Measurements from ENCODE around the gene SSBP4. TPM values are rescaled to one million over a fixed set of nuclear protein-coding genes. Genes with fewer than 3 reads are reported as not detected.

The SSBP4 gene
- total and polyA plus RNA-seq, 2 experiments from 2014 or later, result 44.4 to 52.0 TPM

GRCh38 chr19:18421371-18421959 lies 2.3 kb downstream of the SSBP4 start (continued):
- TF ChIP-seq REST (IDR thresholded peaks at IDR 0.05; ENCODE audit: unreplicated experiment), result no peak

DNA sequence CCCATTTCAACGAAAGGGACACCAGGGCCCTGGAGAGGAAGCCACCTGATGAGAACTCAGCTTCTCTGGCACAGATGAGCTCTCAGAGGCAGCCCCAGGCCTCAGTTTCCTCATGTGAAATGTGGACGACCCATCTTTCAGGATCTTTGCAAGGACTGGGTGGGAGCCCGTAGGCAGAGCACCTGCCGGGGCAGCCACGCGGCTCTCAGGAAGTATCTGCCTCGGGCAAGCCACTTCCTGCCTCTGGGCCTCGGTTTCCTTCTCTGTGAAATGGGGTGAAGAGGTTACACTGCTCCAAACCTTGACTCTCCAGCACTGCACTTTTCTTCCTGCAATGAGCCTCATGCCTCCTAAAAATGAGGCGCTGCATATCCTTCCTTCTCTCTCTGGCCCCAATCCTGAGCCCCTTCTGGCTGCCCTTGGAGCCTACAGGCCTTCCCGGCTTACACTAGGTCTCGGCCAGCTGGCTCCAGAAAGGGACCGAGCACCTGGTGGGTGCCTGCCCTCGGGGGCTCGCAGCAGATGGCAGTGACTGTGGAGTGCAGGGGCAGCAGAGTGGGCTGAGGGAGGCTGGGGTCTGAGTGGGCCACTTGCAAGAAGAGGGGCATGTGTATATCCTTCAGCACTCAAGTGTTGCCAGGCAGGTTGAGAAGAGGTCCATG lies 3.5 kb downstream of the SSBP4 start:
- no peak overlapping the region for H3K27ac ChIP-seq (ENCODE audit: low read depth)
- TF ChIP-seq, protein P1, sequence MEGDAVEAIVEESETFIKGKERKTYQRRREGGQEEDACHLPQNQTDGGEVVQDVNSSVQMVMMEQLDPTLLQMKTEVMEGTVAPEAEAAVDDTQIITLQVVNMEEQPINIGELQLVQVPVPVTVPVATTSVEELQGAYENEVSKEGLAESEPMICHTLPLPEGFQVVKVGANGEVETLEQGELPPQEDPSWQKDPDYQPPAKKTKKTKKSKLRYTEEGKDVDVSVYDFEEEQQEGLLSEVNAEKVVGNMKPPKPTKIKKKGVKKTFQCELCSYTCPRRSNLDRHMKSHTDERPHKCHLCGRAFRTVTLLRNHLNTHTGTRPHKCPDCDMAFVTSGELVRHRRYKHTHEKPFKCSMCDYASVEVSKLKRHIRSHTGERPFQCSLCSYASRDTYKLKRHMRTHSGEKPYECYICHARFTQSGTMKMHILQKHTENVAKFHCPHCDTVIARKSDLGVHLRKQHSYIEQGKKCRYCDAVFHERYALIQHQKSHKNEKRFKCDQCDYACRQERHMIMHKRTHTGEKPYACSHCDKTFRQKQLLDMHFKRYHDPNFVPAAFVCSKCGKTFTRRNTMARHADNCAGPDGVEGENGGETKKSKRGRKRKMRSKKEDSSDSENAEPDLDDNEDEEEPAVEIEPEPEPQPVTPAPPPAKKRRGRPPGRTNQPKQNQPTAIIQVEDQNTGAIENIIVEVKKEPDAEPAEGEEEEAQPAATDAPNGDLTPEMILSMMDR (conservative IDR thresholded peaks at IDR 0.05; ENCODE audit: low read depth in 2 of 2), result no peak
- no peak for TF ChIP-seq ETS1 (IDR thresholded peaks at IDR 0.05)
- no peak for TF ChIP-seq ZNF331 (CRISPR knock-in tag; IDR thresholded peaks at IDR 0.05; ENCODE audit: low read depth)
- no peak for TF ChIP-seq ZNF114 (CRISPR knock-in tag; IDR thresholded peaks at IDR 0.05)
- TF ChIP-seq STAT1 (IDR thresholded peaks at IDR 0.05; ENCODE audit: unreplicated experiment), result no peak
- no peak for TF ChIP-seq EZH2phosphoT487 (IDR thresholded peaks at IDR 0.05; ENCODE audit: unreplicated experiment)
- no peak for TF ChIP-seq JUNB (IDR thresholded peaks at IDR 0.05; ENCODE audit: unreplicated experiment)
- TF ChIP-seq, protein P2, sequence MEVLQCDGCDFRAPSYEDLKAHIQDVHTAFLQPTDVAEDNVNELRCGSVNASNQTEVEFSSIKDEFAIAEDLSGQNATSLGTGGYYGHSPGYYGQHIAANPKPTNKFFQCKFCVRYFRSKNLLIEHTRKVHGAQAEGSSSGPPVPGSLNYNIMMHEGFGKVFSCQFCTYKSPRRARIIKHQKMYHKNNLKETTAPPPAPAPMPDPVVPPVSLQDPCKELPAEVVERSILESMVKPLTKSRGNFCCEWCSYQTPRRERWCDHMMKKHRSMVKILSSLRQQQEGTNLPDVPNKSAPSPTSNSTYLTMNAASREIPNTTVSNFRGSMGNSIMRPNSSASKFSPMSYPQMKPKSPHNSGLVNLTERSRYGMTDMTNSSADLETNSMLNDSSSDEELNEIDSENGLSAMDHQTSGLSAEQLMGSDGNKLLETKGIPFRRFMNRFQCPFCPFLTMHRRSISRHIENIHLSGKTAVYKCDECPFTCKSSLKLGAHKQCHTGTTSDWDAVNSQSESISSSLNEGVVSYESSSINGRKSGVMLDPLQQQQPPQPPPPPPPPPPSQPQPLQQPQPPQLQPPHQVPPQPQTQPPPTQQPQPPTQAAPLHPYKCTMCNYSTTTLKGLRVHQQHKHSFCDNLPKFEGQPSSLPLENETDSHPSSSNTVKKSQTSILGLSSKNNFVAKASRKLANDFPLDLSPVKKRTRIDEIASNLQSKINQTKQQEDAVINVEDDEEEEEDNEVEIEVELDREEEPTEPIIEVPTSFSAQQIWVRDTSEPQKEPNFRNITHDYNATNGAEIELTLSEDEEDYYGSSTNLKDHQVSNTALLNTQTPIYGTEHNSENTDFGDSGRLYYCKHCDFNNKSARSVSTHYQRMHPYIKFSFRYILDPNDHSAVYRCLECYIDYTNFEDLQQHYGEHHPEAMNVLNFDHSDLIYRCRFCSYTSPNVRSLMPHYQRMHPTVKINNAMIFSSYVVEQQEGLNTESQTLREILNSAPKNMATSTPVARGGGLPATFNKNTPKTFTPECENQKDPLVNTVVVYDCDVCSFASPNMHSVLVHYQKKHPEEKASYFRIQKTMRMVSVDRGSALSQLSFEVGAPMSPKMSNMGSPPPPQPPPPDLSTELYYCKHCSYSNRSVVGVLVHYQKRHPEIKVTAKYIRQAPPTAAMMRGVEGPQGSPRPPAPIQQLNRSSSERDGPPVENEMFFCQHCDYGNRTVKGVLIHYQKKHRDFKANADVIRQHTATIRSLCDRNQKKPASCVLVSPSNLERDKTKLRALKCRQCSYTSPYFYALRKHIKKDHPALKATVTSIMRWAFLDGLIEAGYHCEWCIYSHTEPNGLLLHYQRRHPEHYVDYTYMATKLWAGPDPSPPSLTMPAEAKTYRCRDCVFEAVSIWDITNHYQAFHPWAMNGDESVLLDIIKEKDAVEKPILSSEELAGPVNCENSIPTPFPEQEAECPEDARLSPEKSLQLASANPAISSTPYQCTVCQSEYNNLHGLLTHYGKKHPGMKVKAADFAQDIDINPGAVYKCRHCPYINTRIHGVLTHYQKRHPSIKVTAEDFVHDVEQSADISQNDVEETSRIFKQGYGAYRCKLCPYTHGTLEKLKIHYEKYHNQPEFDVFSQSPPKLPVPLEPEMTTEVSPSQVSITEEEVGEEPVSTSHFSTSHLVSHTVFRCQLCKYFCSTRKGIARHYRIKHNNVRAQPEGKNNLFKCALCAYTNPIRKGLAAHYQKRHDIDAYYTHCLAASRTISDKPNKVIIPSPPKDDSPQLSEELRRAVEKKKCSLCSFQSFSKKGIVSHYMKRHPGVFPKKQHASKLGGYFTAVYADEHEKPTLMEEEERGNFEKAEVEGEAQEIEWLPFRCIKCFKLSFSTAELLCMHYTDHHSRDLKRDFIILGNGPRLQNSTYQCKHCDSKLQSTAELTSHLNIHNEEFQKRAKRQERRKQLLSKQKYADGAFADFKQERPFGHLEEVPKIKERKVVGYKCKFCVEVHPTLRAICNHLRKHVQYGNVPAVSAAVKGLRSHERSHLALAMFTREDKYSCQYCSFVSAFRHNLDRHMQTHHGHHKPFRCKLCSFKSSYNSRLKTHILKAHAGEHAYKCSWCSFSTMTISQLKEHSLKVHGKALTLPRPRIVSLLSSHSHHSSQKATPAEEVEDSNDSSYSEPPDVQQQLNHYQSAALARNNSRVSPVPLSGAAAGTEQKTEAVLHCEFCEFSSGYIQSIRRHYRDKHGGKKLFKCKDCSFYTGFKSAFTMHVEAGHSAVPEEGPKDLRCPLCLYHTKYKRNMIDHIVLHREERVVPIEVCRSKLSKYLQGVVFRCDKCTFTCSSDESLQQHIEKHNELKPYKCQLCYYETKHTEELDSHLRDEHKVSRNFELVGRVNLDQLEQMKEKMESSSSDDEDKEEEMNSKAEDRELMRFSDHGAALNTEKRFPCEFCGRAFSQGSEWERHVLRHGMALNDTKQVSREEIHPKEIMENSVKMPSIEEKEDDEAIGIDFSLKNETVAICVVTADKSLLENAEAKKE (CRISPR knock-in tag; IDR thresholded peaks at IDR 0.05), result no peak
- no peak for TF ChIP-seq POLR2AphosphoS5 (IDR thresholded peaks at IDR 0.05; ENCODE audit: low read depth)
- no peak for TF ChIP-seq CREB1 (CRISPR knock-in tag; IDR thresholded peaks at IDR 0.05; ENCODE audit: low read depth)
- TF ChIP-seq EZH2 (IDR thresholded peaks at IDR 0.05; ENCODE audit: low read depth, unreplicated experiment), result no peak

More for the DNA sequence above, 3.5 kb downstream of the SSBP4 start:
- H3K27me3 Mint-ChIP-seq (ENCODE audit: insufficient read depth, low read depth, poor library complexity), result peaks cover 37% of the 10 kb centered on the region
- H3K27me3 ChIP-seq (ENCODE audit: insufficient read depth), result peaks cover 34% of the 10 kb centered on the region
- H3K4me3 Mint-ChIP-seq, result no peak overlapping the region
- no peaks in the 10 kb centered on the region for H3K9me3 Mint-ChIP-seq
- H3K36me3 ChIP-seq (ENCODE audit: insufficient read depth), result no peaks in the 10 kb centered on the region
- no peaks in the 10 kb centered on the region for H3K79me2 ChIP-seq (replicated peaks; ENCODE audit: insufficient read depth)
- peaks cover 6% of the 10 kb centered on the region; the same call in 1 of the 2 replicates for H4K20me1 ChIP-seq (replicated peaks; ENCODE audit: insufficient read depth)
- no peak overlapping the region for H3K27ac Mint-ChIP-seq
- H3F3A ChIP-seq (replicated peaks; ENCODE audit: low read depth), result peaks cover 11% of the 10 kb centered on the region
- H3K4me2 ChIP-seq, result no peak overlapping the region
- no peak overlapping the region for H3K4me3 ChIP-seq
- ATAC-seq, result no peak
- H3K4me1 ChIP-seq (ENCODE audit: insufficient read depth), result peaks cover 7% of the 10 kb centered on the region; the same call in 1 of the 2 replicates
- H3K4me1 Mint-ChIP-seq, result peaks cover 35% of the 10 kb centered on the region
- DNase-seq (ENCODE audit: low spot score), result no peak
- H2AFZ ChIP-seq, result no peak overlapping the region
- no peaks in the 10 kb centered on the region for H3K36me3 Mint-ChIP-seq (ENCODE audit: low read depth)
- H3K9me2 ChIP-seq (ENCODE audit: insufficient read depth), result no peaks in the 10 kb centered on the region
